Esophagus squamous epithelium (tissue), 5 donors: ENCODE data around the gene PARP14. TPM values are rescaled to one million over a fixed set of nuclear protein-coding genes. Genes with fewer than 3 reads are reported as not detected.
"Not testable (repeated sequence)": the region's sequence is repeated elsewhere in the genome, so short reads cannot be mapped to it uniquely, and the experiment has no call there.

Experiments
- DNase-seq: peaks from one replicate; lab custom pipeline; 2025; lab: John Stamatoyannopoulos, UW
- H3K27ac ChIP-seq, 4 donors: fragments of 200-600 bp; sonication (generic); one replicate each; pipeline ENCODE4 v1.5.1; 2016 to 2019; ENCODE audit warnings: mild to moderate bottlenecking in 1 of 4
- H3K27me3 ChIP-seq, 4 donors: fragments of 200-600 bp; sonication (generic); 1 replicate in 3 of 4; 2 replicates in 1 of 4; pipeline versions ENCODE4 v1.5.1 to v1.6.0; 2017 to 2021; ENCODE audit warnings: antibody characterized with exemption in 1 of 4
- H3K36me3 ChIP-seq, 3 donors: fragments of 200-600 bp; sonication (generic); one replicate each; pipeline ENCODE4 v1.5.1; 2016 to 2019
- H3K4me1 ChIP-seq, 3 donors: fragments of 200-600 bp; sonication (generic); one replicate each; pipeline ENCODE4 v1.5.1; 2017 to 2019
- H3K4me3 ChIP-seq, 4 donors: fragments of 200-600 bp; sonication (generic); 1 replicate in 3 of 4; 2 replicates in 1 of 4; pipeline ENCODE4 v1.5.1; 2016 to 2019; ENCODE audit warnings: mild to moderate bottlenecking in 2 of 4, moderate library complexity in 1 of 4
- H3K9me3 ChIP-seq, 3 donors: fragments of 200-600 bp; sonication (generic); one replicate each; pipeline ENCODE4 v1.5.1; 2016 to 2019
- POLR2A ChIP-seq, 4 donors: fragments of 450-650 bp; IDR thresholded peaks; one replicate each; pipeline ENCODE4 v1.6.1; 2017; ENCODE audit warnings: antibody characterized with exemption in 4 of 4, mild to moderate bottlenecking in 4 of 4, moderate library complexity in 3 of 4
- WGBS, 2 donors: methylation state at CpG; one replicate each; pipeline ENCODE4 v1.1.5; 2018; 5-methylcytosine and 5-hydroxymethylcytosine counted together
- intact Hi-C: fragments of 100-400 bp; cut with DNase I; formaldehyde crosslinking; loops from one replicate; pipeline ENCODE4 v1.15.0; 2022
- total RNA-seq, 4 donors: library from RNA; depleted of rRNA; stranded (reverse); fragments of >200 nt; gene quantifications; one replicate each; pipeline ENCODE4 v1.1.0, GENCODE V29; 2016
- TF ChIP-seq, protein P1 (sequence below), 6 experiments: fragments of 450-650 bp in 4 of 6; fragments of 200-600 bp in 2 of 6; sonication (generic) in 2 of 6; IDR thresholded peaks; one replicate each; pipeline ENCODE4 v1.5.1; 2016 to 2019; ENCODE audit warnings: antibody characterized with exemption in 6 of 6, mild to moderate bottlenecking in 4 of 6, moderate library complexity in 4 of 6
- donor health status: DM: yes; HTN: yes; CAD: no.

PARP14 gene
- total RNA-seq, 4 donors from 2014 or later = 9.5 to 34.1 (median 22.9) TPM

- DNase-seq = no peak
- Histone ChIP-seq H3K4me3 (no peak overlapping the region), H3K27me3 (no peaks in the 10 kb centered on the region), H3K36me3 (no peaks in the 10 kb centered on the region), H3K9me3 (no peaks in the 10 kb centered on the region), H3K27ac (no peak overlapping the region), H3K4me1 (no peaks in the 10 kb centered on the region)
- no peak for TF ChIP-seq POLR2A (IDR thresholded peaks at IDR 0.05)
- TF ChIP-seq, protein P1, sequence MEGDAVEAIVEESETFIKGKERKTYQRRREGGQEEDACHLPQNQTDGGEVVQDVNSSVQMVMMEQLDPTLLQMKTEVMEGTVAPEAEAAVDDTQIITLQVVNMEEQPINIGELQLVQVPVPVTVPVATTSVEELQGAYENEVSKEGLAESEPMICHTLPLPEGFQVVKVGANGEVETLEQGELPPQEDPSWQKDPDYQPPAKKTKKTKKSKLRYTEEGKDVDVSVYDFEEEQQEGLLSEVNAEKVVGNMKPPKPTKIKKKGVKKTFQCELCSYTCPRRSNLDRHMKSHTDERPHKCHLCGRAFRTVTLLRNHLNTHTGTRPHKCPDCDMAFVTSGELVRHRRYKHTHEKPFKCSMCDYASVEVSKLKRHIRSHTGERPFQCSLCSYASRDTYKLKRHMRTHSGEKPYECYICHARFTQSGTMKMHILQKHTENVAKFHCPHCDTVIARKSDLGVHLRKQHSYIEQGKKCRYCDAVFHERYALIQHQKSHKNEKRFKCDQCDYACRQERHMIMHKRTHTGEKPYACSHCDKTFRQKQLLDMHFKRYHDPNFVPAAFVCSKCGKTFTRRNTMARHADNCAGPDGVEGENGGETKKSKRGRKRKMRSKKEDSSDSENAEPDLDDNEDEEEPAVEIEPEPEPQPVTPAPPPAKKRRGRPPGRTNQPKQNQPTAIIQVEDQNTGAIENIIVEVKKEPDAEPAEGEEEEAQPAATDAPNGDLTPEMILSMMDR (IDR thresholded peaks at IDR 0.05) = no peak
- 68 to 70% methylated on average over 5 of the region's 5 CpGs for WGBS, 2 donors
- intact Hi-C loops = no loop called here
Measured at GRCh38 chr3:122646146-122646988, 34.3 kb upstream of the PARP14 start.

- intact Hi-C loops, DNase-seq, H3K36me3 ChIP-seq, H3K4me1 ChIP-seq, H3K27ac ChIP-seq, H3K27me3 ChIP-seq, H3K4me3 ChIP-seq, H3K9me3 ChIP-seq: not testable (repeated sequence)
- WGBS, 2 donors = 60 to 100% methylated on average over 2 to 5 of the region's 11 CpGs
Measured at GRCh38 chr3:122651233-122651907, 29.3 kb upstream of the PARP14 start.

DNA sequence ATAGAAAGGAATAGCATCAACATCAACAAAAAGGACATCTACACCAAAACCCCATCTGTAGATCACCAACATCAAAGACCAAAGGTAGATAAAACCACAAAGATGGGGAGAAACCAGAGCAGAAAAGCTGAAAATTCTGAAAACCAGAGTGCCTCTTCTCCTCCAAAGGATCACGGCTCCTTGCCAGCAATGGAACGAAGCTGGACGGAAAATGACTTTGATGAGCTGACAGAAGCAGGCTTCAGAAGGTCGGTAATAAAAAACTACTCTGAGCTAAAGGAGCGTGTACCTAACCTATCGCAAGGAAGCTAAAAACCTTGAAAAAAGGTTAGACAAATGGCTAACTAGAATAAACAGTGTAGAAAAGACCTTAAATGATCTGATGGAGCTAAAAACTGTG, 28.7 kb upstream of the PARP14 start:
- DNase-seq, H3K4me1 ChIP-seq, H3K4me3 ChIP-seq, H3K9me3 ChIP-seq, H3K27me3 ChIP-seq, intact Hi-C loops, H3K27ac ChIP-seq, H3K36me3 ChIP-seq: not testable (repeated sequence)
- WGBS, 2 donors = 84 to 92% methylated on average over 6 of the region's 6 CpGs

GRCh38 chr3:122658336-122658735, 22.3 kb upstream of the PARP14 start:
- H3K4me3 ChIP-seq, H3K36me3 ChIP-seq, H3K27me3 ChIP-seq, H3K27ac ChIP-seq, intact Hi-C loops, H3K4me1 ChIP-seq, H3K9me3 ChIP-seq, DNase-seq: not testable (repeated sequence)
- 87 to 91% methylated on average over 4 of the region's 4 CpGs for WGBS, 2 donors

GRCh38 chr3:122660297-122660974, 20.2 kb upstream of the PARP14 start:
- Histone ChIP-seq H3K9me3 (no peaks in the 10 kb centered on the region), H3K4me3 (no peak overlapping the region), H3K27me3 (peaks cover 0 to 3% (median 0%) of the 10 kb centered on the region in 4 donors), H3K27ac (no peak overlapping the region), H3K4me1 (no peaks in the 10 kb centered on the region), H3K36me3 (no peaks in the 10 kb centered on the region)
- intact Hi-C loops = no loop called here
- no peak for DNase-seq
- WGBS, 2 donors = 50 to 73% methylated on average over 14 of the region's 14 CpGs
- TF ChIP-seq POLR2A (IDR thresholded peaks at IDR 0.05) = no peak
- TF ChIP-seq, protein P1 (IDR thresholded peaks at IDR 0.05) = no peak

DNA sequence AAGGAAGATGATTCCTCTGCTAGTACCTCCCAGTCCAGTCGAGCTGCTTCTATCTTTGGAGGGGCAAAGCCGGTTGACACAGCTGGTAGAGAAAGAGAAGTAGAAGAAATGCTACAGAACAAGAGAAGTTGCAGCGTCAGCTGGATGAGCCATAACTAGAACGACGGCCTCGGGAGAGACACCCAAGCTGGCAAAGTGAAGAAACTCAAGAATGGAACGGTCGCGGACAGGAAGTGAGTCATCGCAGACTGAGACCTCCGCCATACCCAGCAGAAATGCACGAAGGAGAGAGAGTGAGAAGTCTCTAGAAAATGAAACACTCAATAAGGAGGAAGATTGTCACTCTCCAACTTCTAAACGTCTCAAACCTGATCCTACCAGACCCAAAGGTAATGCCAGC, 19.0 kb upstream of the PARP14 start:
- H3K4me1 ChIP-seq = no peaks in the 10 kb centered on the region
- no peak for DNase-seq

More for the DNA sequence above, 19.0 kb upstream of the PARP14 start:
- TF ChIP-seq, protein P1 (IDR thresholded peaks at IDR 0.05) = no peak
- TF ChIP-seq POLR2A (IDR thresholded peaks at IDR 0.05) = no peak
- H3K4me3 ChIP-seq = no peak overlapping the region
- H3K27me3 ChIP-seq = peaks cover 0 to 3% (median 0%) of the 10 kb centered on the region in 4 donors
- no peaks in the 10 kb centered on the region for H3K36me3 ChIP-seq
- intact Hi-C loops = no loop called here
- no peaks in the 10 kb centered on the region for H3K9me3 ChIP-seq
- WGBS, 2 donors = 67 to 72% methylated on average over 13 of the region's 13 CpGs
- no peak overlapping the region for H3K27ac ChIP-seq
